ENCODE results near the gene VWA5B1. TPM values are rescaled to one million over a fixed set of nuclear protein-coding genes. Genes with fewer than 3 reads are reported as not detected.

Gene VWA5B1
- total RNA-seq, 1 donor, result not detected

- DNase-seq (ENCODE audit: low read depth), result no peak
- no peak for TF ChIP-seq CTCF (IDR thresholded peaks at IDR 0.05; ENCODE audit: insufficient read depth, low read length)
Observed at GRCh38 chr1:20321573-20321972, 30.9 kb downstream of the VWA5B1 start.

GRCh38 chr1:20322081-20322824, 31.6 kb downstream of the VWA5B1 start:
- no peak for TF ChIP-seq CTCF (IDR thresholded peaks at IDR 0.05; ENCODE audit: insufficient read depth, low read length)
- no peak overlapping the region for H3K4me3 ChIP-seq (ENCODE audit: low read depth, low read length)
- DNase-seq (ENCODE audit: low read depth), result peak; percentile 8

More at GRCh38 chr1:20321573-20321972, 30.9 kb downstream of the VWA5B1 start:
- H3K4me3 ChIP-seq (ENCODE audit: low read depth, low read length), result no peak overlapping the region

- TF ChIP-seq CTCF (IDR thresholded peaks at IDR 0.05; ENCODE audit: insufficient read depth, low read length), result no peak
- no peak overlapping the region for H3K4me3 ChIP-seq (ENCODE audit: low read depth, low read length)
- DNase-seq (ENCODE audit: low read depth), result no peak
Observed at GRCh38 chr1:20322825-20323612, 32.3 kb downstream of the VWA5B1 start.

GRCh38 chr1:20323613-20323920, 32.9 kb downstream of the VWA5B1 start:
- no peak overlapping the region for H3K4me3 ChIP-seq (ENCODE audit: low read depth, low read length)
- TF ChIP-seq CTCF (IDR thresholded peaks at IDR 0.05; ENCODE audit: insufficient read depth, low read length), result no peak
- no peak for DNase-seq (ENCODE audit: low read depth)

- no peak for TF ChIP-seq CTCF (IDR thresholded peaks at IDR 0.05; ENCODE audit: insufficient read depth, low read length)
- no peak overlapping the region for H3K4me3 ChIP-seq (ENCODE audit: low read depth, low read length)
- DNase-seq (ENCODE audit: low read depth), result no peak
Observed at GRCh38 chr1:20324704-20325406, 34.2 kb downstream of the VWA5B1 start.

- TF ChIP-seq CTCF (IDR thresholded peaks at IDR 0.05; ENCODE audit: insufficient read depth, low read length), result no peak
- no peak overlapping the region for H3K4me3 ChIP-seq (ENCODE audit: low read depth, low read length)
- peak; percentile 6 for DNase-seq (ENCODE audit: low read depth)
Observed at GRCh38 chr1:20325407-20325843, 34.8 kb downstream of the VWA5B1 start.

All from fibroblast of the aortic adventitia (primary cell).